Stimulated activated CD8-positive, alpha-beta memory T cell treated with anti-CD3 and anti-CD28 coated beads, Interleukin-7, amount 100 ng/mL, for 4 hours (primary cell): Measurements from ENCODE around the gene CST1.

ENCODE experiments used
- DNase-seq, 2 donors: peaks; one replicate each; pipeline ENCODE4 v3.0.0-alpha.2; 2020; ENCODE audit warnings: low read depth in 2 of 2

The CST1 gene

DNA sequence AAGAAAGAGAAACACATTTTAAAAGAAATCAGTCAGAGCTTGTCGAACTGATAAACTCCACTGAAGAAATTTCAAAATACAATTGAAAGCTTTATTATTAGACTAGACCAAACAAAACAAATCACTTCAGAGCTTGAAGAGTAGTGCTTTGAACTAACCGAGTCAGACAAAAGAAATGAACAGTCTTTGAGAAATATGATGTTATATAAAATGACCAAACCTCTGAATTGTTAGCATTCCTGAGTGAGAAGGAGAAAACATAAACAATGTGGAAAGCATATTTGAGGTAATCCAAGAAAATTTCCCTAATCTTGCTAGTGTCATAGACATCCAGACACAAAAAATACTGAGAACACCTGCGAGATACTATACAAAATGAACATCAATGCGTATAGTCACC, 48.7 kb downstream of the CST1 start:
- no peak for DNase-seq

DNA sequence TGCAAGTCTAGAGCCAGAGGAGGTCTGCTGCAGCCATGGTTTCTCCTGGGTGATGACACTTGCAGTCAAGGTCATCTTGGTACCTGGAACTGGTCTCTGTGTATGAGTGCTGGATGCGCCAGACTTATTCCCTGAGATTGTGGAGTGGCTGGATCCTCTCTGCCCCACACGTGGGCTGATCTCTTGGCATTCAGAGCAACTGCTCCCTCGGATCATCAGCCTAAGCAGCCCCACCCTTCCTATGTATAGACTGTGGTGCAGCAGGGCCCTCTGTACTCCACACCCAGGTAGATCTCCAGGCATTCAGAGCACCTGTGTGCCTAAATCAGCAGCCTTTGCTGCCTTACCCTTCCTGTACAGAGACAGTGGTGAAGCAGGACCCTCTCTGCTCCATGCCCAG, 49.8 kb downstream of the CST1 start:
- DNase-seq, result no peak

DNA sequence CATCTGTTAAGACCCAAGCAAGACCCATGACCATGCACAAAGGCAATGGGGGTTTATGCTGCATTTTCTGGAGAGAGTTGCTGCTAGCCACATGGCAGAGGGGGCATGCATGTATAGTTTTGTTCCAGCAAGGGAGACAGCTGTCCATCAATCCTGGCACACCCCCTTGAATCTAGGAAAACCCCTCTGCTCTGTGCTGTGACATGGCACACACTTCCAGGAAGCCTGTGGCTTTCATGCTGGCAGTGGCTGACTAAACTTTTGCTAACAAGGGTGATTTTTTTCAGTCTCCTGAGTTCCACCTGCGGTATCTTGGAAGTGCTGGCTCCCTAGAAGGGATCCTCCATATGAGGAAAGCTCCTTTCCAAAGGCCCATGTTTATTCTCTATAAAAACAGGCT, 52.8 kb downstream of the CST1 start:
- no peak for DNase-seq
